HepG2 (cell line): ENCODE results near the gene TMEM108. TPM values are rescaled to one million over a fixed set of nuclear protein-coding genes. Genes with fewer than 3 reads are reported as not detected.

Experiments
- ATAC-seq: fragments of 200-7000 bp; cut with Tn5 transposase; 3 replicates; pipeline ENCODE4 v1.9.1; 2020; ENCODE audit warnings: mild to moderate bottlenecking, moderate library complexity
- BruUV-seq: library from RNA; stranded (reverse); fragments of 400-500 nt; replicated peaks from 2 replicates; lab custom pipeline; 2021; lab: Mats Ljungman, UMichigan
- CTCF ChIA-PET: fragments of 300-600 bp; formaldehyde crosslinking; extraction: SDS; loops from one replicate; lab custom pipeline; 2021; ENCODE audit warnings: low total read pairs, inconsistent platforms, low intra/inter-chr PET ratio; lab: Yijun Ruan, JAX
- POLR2A ChIA-PET: fragments of 350-600 bp; sonication (Branson Sonifier 250); formaldehyde crosslinking; loops from one replicate; lab custom pipeline; 2020; ENCODE audit warnings: antibody characterized with exemption, inconsistent platforms; lab: Yijun Ruan, JAX
- DNase-seq: peaks from one replicate; pipeline ENCODE4 v3.0.0-alpha.2; 2015; ENCODE audit warnings: low spot score
- FAIRE-seq: peaks from 3 replicates; lab custom pipeline; 2011; peaks lifted over from hg19 to GRCh38; lab: Jason Lieb, UNC
- H2AFZ ChIP-seq: one replicate; pipeline ENCODE4 v1.6.1; 2011; ENCODE audit warnings: low read length, inconsistent platforms
- H3K27ac ChIP-seq: fragments of 300-600 bp; 3 replicates; pipeline ENCODE4 v1.8.0; 2011; ENCODE audit warnings: mixed run types, mild to moderate bottlenecking, mixed read lengths, low read length, inconsistent platforms; ENCODE audit not compliant: insufficient read depth; ENCODE audit errors: extremely low read length
- H3K27me3 ChIP-seq, 2 experiments: fragments of 200-600 bp in 1 of 2; 2 replicates in 1 of 2; 3 replicates in 1 of 2; pipeline versions ENCODE4 v1.6.0 to v1.8.0; 2011; ENCODE audit warnings: low read length in 2 of 2, mild to moderate bottlenecking in 2 of 2, moderate library complexity in 2 of 2, inconsistent platforms in 1 of 2; ENCODE audit not compliant: insufficient read depth in 2 of 2, control insufficient read depth in 1 of 2
- H3K36me3 ChIP-seq, 2 experiments: fragments of 200-600 bp in 1 of 2; replicated peaks in 1 of 2; 2 replicates in 1 of 2; 3 replicates in 1 of 2; pipeline versions ENCODE4 v1.5.1 to v1.8.0; 2011; ENCODE audit warnings: low read length in 2 of 2, inconsistent platforms in 1 of 2; ENCODE audit not compliant: insufficient read depth in 2 of 2, control insufficient read depth in 1 of 2
- H3K4me1 ChIP-seq: 2 replicates; pipeline ENCODE4 v1.5.1; 2012; ENCODE audit warnings: low read length, inconsistent platforms; ENCODE audit not compliant: insufficient read depth
- H3K4me2 ChIP-seq: 2 replicates; pipeline ENCODE4 v1.6.0; 2011; ENCODE audit warnings: low read depth, low read length, inconsistent platforms
- H3K4me3 ChIP-seq, 3 experiments: fragments of 200-600 bp in 1 of 3; sonication (generic), shearing (Covaris generic) in 1 of 3; replicated peaks in 1 of 3; 2 replicates each; pipeline ENCODE4 v1.5.1; 2011 to 2016; ENCODE audit warnings: low read length in 3 of 3, inconsistent platforms in 2 of 3, low read depth in 2 of 3, mild to moderate bottlenecking in 2 of 3, control low read depth in 1 of 3, mixed read lengths in 1 of 3; ENCODE audit not compliant: insufficient read depth in 1 of 3
- H3K79me2 ChIP-seq: one replicate; pipeline ENCODE4 v1.6.1; 2011; ENCODE audit warnings: low read length, inconsistent platforms; ENCODE audit not compliant: insufficient read depth
- H3K9ac ChIP-seq: 2 replicates; pipeline ENCODE4 v1.6.0; 2011; ENCODE audit warnings: mild to moderate bottlenecking, low read depth, low read length, inconsistent platforms; ENCODE audit not compliant: insufficient read depth
- H3K9me3 ChIP-seq: 2 replicates; pipeline ENCODE4 v1.5.1; 2012; ENCODE audit warnings: mild to moderate bottlenecking, low read length
- H4K20me1 ChIP-seq: 2 replicates; pipeline ENCODE4 v1.6.0; 2011; ENCODE audit warnings: inconsistent platforms, mild to moderate bottlenecking, low read length, moderate library complexity; ENCODE audit not compliant: insufficient read depth
- AHR ChIP-seq: IDR thresholded peaks from 2 replicates; pipeline ENCODE4 v1.6.1; 2018; ENCODE audit warnings: missing genetic modification reagents, missing compliant biosample characterization
- JUN ChIP-seq: sonication (generic); formaldehyde crosslinking; IDR thresholded peaks from 2 replicates; pipeline ENCODE4 v1.4.0; 2020; ENCODE audit warnings: mild to moderate bottlenecking, missing genetic modification reagents
- ZFP37 ChIP-seq: sonication (generic); formaldehyde crosslinking; IDR thresholded peaks from 2 replicates; pipeline ENCODE4 v1.4.0; 2020; ENCODE audit warnings: missing genetic modification reagents, borderline replicate concordance
- ZNF354B ChIP-seq: sonication (generic); formaldehyde crosslinking; IDR thresholded peaks from 2 replicates; pipeline ENCODE4 v1.8.0; 2022; ENCODE audit warnings: mild to moderate bottlenecking, missing genetic modification reagents
- WGBS: methylation state at CpG from one replicate; pipeline ENCODE4 v1.1.6; 2017; ENCODE audit warnings: low lambda C conversion rate; 5-methylcytosine and 5-hydroxymethylcytosine counted together
- in situ Hi-C: cut with HindIII; loops from 2 replicates; pipeline ENCODE4 v1.10.0; 2017; ENCODE audit warnings: low pct_unique_long_range_greater_than_20kb; ENCODE audit not compliant: extremely low pct_ligation_motif_present
- intact Hi-C: fragments of 100-400 bp; cut with micrococcal nuclease; formaldehyde crosslinking; loops from one replicate; pipeline ENCODE4 v1.10.0; 2022; ENCODE audit not compliant: unreplicated experiment
- polyA plus RNA-seq, 8 experiments: library from polyadenylated mRNA; depleted of rRNA in 3 of 8; stranded (reverse) in 7 of 8; unstranded in 1 of 8; fragments of >200 nt; fragmentation: Illumina TruSeq in 4 of 8; extraction: Trizol in 4 of 8; gene quantifications; 2 replicates each; pipeline versions ENCODE4 v1.2.1 to v1.2.3, GENCODE V29; 2011 to 2016; ENCODE audit warnings: low read depth in 4 of 8, missing spikeins in 1 of 8, mixed read lengths in 1 of 8; ENCODE audit not compliant: insufficient read depth in 1 of 8
- total RNA-seq, 5 experiments: library from RNA; depleted of rRNA; stranded (reverse); fragments of >200 nt; fragmentation: Illumina TruSeq; extraction: Trizol; gene quantifications; 2 replicates each; pipeline ENCODE4 v1.2.3, GENCODE V29; 2016; ENCODE audit warnings: low read depth in 1 of 5
- TF ChIP-seq, protein P1 (sequence below): sonication (generic); formaldehyde crosslinking; IDR thresholded peaks from 2 replicates; pipeline ENCODE4 v1.8.1; 2023; ENCODE audit warnings: mild to moderate bottlenecking, missing genetic modification reagents
- TF ChIP-seq, protein P2 (sequence below), 2 experiments: sonication (generic) in 1 of 2; formaldehyde crosslinking in 1 of 2; IDR thresholded peaks; 2 replicates each; pipeline versions ENCODE4 v1.5.1 to v1.6.1; 2011 to 2020; ENCODE audit warnings: borderline replicate concordance in 1 of 2, low read depth in 1 of 2, low read length in 1 of 2, mild to moderate bottlenecking in 1 of 2, missing genetic modification reagents in 1 of 2, moderate library complexity in 1 of 2
- TF ChIP-seq, protein P3 (sequence below): sonication (generic); formaldehyde crosslinking; IDR thresholded peaks from 2 replicates; pipeline ENCODE4 v1.8.1; 2023; ENCODE audit warnings: missing genetic modification reagents, inconsistent platforms, borderline replicate concordance

Gene TMEM108
- total and polyA plus RNA-seq, 2 of the 13 experiments (the other 11 are each of a cell fraction or from before 2014, with no cell fraction given): not detected

DNA sequence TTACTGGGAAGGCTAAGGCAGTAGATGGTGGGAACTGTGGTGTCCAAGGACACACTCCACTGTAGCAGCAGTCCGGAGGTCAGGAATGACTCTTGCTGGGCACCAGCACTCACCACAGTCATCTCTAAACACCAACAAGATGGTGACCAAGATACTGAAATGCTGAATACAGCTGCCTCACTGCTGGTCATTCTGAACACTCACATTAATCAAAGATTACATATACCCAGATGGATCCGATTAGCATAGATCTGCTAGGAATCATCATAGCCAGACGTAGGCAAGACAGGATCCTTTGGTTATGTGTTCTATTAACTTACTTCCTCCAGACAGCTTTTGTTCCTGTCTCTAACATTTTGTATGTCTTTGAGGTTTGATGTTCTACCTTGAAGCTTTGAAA is 226.7 kb downstream of the TMEM108 start:
- in situ Hi-C loops (no loop called here), intact Hi-C loops (no loop called here)
- Histone ChIP-seq H3K9me3 (no peaks in the 10 kb centered on the region), H3K9ac (no peak overlapping the region), H3K4me2 (no peak overlapping the region), H3K79me2 (no peaks in the 10 kb centered on the region), H2AFZ (no peak overlapping the region), H3K4me3 (no peak overlapping the region), H3K27me3 (no peaks in the 10 kb centered on the region), H3K36me3 (no peaks in the 10 kb centered on the region), H4K20me1 (no peaks in the 10 kb centered on the region), H3K4me1 (no peaks in the 10 kb centered on the region), H3K27ac (no peak overlapping the region)
- BruUV-seq: no TSS peak
- ChIA-PET POLR2A (no interaction called here), CTCF (no interaction called here)
- ATAC-seq (no peak), FAIRE-seq (no peak), DNase-seq (no peak)
- no peak for TF ChIP-seq ZNF354B (CRISPR knock-in tag)
- TF ChIP-seq, protein P1, sequence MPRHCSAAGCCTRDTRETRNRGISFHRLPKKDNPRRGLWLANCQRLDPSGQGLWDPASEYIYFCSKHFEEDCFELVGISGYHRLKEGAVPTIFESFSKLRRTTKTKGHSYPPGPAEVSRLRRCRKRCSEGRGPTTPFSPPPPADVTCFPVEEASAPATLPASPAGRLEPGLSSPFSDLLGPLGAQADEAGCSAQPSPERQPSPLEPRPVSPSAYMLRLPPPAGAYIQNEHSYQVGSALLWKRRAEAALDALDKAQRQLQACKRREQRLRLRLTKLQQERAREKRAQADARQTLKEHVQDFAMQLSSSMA: no peak
- TF ChIP-seq ZFP37: no peak
- TF ChIP-seq, protein P2, sequence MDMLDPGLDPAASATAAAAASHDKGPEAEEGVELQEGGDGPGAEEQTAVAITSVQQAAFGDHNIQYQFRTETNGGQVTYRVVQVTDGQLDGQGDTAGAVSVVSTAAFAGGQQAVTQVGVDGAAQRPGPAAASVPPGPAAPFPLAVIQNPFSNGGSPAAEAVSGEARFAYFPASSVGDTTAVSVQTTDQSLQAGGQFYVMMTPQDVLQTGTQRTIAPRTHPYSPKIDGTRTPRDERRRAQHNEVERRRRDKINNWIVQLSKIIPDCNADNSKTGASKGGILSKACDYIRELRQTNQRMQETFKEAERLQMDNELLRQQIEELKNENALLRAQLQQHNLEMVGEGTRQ (IDR thresholded peaks at IDR 0.05; ENCODE audit: low read depth, low read length): no peak
- TF ChIP-seq, protein P2 (CRISPR knock-in tag; IDR thresholded peaks at IDR 0.05; ENCODE audit: borderline replicate concordance): no peak
- TF ChIP-seq JUN (CRISPR knock-in tag): no peak
- TF ChIP-seq, protein P3, sequence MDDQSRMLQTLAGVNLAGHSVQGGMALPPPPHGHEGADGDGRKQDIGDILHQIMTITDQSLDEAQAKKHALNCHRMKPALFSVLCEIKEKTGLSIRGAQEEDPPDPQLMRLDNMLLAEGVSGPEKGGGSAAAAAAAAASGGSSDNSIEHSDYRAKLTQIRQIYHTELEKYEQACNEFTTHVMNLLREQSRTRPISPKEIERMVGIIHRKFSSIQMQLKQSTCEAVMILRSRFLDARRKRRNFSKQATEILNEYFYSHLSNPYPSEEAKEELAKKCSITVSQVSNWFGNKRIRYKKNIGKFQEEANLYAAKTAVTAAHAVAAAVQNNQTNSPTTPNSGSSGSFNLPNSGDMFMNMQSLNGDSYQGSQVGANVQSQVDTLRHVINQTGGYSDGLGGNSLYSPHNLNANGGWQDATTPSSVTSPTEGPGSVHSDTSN (CRISPR knock-in tag): no peak
- no peak for TF ChIP-seq AHR
- 0% methylated on average over 3 of the region's 3 CpGs for WGBS
